OCI-LY3 (cell line): ENCODE data around the gene CCDC136.

Experiments used
- CTCF ChIP-seq: fragments of 200-600, 300-600 bp; sonication (generic); IDR thresholded peaks from 2 replicates; pipeline ENCODE4 v1.5.1; 2014; ENCODE audit warnings: antibody characterized with exemption, low read length, low read depth
- EZH2phosphoT487 ChIP-seq: fragments of 200-600 bp; shearing (Covaris generic); IDR thresholded peaks from 2 replicates; pipeline ENCODE4 v1.6.1; 2018; ENCODE audit warnings: antibody characterized with exemption, mixed run types, low read depth

- TF ChIP-seq CTCF (no peak), EZH2phosphoT487 (no peak)
Observed at GRCh38 chr7:128849156-128849515, 57.4 kb downstream of the CCDC136 start.
